ENCODE data around the gene PLEKHA6.
"Not testable (repeated sequence)": the region's sequence is repeated elsewhere in the genome, so short reads cannot be mapped to it uniquely, and the experiment has no call there.

PLEKHA6 gene

DNA sequence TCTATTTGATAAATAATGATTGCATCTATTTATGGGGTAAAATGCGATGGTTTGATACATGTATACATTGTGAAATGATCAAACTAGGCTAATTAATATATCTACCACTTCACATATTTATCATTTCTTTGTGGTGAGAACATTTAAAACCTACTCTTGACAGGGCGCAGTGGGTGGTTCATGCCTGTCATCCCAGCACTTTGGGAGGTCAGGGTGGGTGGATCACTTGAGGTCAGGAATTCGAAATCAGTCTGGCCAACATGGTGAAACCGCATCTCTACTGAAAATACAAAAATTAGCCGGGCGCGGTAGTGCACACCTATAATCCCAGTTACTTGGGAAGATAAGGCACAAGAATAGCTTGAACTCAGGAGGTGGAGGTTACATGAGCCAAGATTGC, 25.3 kb downstream of the PLEKHA6 start:
- DNase-seq: no peak

DNA sequence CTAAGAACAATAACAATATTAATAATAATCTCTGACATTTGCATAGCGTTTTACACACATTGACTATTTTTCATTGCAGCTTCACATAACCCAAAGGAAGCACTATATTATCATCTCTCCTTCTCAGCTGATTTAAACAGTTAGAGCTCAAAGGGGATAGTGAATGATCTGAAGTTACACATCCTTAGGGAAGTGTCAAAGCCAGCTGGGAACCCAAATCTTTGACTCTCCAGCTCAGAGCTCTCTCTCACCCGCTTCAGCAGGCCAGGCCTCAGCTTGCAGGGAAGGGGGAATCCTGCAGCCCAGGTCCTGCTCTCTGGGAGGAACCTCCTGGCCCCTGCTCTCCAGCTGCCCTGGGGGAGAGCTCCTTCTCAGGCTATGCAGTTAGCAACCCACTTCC, 26.3 kb downstream of the PLEKHA6 start:
- no peak for DNase-seq

DNA sequence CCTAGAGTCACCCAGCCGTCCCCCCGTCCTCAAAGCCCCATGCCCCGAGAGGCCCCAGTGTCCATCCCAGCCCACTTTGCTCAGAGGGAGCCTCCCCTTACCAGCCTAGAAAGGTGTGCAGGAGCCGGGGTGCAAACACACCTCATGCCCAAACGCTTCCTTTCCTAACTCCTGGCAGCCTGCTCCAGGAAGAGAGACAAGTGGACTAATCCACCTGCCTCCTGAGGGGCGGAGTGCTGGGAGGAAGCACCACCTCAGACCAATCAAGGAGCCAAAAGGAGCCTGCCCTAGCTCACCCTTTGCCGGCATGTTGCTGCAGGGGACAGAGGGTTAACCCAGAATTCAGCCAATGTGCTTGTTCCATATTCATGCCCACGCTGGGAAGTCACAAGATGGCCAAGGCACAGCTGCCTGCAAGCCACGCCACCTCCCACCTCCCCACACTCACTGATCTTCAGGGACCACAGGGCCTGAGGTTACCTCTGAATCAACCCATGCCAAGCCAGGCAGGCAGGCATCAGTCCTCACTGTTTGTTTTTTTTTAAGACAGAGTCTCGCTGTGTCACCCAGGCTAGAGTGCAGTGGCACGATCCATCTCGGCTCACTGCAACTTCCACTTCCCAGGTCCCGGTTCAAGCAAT, 27.8 kb downstream of the PLEKHA6 start:
- no peak for DNase-seq

DNA sequence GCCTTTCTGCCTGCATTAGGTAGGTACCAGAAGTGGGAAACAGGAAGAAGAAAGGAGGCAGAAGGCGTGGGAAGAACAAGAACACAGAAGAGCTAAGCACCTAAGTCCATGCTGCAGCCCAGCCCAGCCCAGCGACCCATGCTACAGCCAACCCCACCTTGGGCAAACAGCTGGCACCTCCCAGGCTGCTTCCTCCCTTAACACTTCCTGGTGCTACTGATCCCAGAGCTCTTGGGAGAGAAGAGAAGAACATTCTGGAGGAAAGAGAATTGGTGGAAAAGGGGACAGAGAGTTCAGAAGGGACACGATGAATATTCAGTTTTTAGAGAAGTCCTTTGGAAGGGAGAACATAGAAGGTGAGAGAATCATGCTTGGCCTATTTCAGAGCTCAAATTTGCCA, 28.5 kb downstream of the PLEKHA6 start:
- no peak for DNase-seq

DNA sequence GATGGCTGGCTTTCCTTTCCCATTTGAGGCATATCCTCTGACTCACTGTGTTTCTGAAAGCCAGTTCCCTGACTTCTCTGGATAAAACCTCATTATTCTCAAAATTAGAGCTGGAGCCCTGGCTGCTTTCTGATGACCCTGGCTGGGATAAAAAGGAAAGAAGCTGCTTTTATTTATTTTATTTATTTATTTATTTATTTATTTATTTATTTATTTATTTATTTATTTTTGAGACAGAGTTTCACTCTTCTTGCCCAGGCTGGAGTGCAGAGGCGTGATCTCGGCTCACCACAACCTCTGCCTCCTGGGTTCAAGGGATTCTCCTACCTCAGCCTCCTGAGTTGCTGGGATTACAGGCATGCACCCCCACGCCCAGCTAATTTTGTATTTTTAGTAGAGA, 31.9 kb downstream of the PLEKHA6 start:
- not testable (repeated sequence) for DNase-seq

DNA sequence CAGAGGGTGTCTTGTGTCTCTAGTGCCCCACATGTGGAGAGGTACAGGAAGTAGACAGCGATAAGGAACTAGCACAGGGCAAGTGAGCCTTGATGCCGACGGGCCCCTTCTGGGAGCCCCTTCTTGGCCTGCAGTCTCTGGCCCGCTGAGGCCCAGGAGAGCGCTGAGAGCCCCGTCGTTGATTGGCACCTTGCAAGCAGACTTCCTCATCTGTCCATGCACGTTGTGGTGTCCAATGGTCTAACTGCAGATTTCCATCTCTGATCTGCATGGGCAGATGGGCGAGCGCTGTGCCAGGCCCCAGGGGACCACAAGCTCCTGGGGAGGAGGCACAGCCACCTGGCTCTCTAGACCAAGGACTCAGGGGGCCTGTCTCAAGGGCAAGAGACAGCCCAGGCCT, 32.4 kb downstream of the PLEKHA6 start:
- DNase-seq: no peak

DNA sequence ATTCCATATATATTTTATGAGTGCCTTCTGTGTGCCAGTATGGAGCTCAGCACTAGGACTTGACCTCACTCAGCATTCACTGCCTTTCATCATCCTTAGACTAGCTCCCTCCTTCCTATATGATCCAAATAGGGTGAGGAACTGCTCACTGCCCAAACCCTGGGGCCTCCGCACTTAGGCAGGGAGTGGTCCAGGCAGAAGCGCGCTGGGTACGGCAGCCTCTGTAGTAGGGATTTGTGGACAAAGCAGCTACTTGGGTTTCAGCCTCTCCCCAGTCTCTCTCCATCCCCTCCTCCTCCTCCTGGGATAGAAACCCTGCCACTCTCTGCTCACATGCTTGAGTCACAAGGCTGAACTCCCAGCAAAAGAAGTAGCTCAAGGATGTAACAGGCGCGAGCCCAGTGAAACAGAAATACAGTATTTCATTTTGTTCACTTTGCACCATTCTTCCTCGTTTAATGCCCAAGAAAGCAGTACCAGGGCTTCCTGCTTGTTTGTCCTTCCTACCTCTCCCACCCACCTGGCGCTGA, 32.9 kb downstream of the PLEKHA6 start:
- DNase-seq: no peak

DNA sequence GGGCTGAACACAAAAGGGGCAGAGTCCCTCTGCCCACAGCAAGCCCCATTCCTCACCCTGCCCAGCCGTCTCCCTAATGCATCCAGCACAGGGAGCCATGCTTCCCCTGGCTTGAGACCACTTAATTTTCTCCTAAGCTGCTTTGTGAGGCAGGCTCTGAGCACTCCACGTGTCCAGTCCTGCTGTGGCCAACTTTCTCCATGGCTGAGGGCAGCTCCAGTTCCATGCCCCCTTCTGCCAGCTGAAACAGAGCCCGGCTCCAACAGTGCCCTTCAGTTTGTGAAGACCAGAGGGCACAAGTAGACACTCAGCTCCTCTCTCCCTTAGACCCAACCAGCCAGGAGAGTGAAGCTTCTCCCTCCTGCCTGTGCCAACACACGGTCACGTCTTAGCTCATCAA, 33.8 kb downstream of the PLEKHA6 start:
- DNase-seq: no peak

DNA sequence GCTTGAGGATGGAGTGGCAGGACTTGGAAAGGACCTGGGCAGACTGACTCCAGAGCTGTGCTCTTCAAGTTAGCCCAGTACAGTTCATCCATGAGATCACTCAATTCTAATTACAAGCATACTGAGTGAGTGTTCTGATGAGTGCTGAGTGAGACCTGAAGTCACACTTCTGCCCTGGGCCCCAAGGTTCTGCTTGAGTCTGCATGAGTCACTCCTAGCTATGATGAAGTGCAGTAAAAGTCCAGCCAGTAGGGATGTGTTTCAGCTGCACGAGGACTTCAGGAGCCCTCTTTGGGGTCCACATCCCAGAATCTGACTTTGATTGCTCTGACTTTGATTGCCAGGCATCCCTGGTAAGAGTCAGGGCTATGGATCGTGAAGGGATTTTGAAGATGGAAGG, 35.8 kb downstream of the PLEKHA6 start:
- no peak for DNase-seq

DNA sequence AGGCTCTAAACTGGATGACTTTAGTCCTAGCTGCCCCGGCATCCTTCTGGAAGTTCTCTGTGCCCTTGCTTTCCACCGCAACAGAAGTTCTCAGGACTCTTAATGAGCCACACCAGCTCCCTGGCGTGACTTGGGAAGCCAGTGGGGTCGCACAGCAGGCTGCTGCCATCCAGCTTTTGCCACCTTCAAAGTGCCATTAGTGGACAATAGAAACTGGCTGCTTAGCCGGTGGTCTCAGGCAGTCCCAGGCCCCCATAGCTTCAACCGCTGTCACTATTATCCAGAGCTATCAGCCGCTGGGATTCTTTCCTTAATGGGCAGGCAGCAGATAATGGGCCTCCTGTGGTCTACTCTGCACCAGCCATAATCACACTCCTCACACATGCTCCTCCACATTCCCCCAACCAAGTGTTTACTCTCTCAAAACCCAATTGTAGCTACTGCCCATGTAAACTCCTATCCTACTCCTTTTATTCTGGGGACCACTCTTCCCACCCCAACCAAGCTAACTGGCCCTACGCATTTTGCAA, 37.3 kb downstream of the PLEKHA6 start:
- no peak for DNase-seq

DNA sequence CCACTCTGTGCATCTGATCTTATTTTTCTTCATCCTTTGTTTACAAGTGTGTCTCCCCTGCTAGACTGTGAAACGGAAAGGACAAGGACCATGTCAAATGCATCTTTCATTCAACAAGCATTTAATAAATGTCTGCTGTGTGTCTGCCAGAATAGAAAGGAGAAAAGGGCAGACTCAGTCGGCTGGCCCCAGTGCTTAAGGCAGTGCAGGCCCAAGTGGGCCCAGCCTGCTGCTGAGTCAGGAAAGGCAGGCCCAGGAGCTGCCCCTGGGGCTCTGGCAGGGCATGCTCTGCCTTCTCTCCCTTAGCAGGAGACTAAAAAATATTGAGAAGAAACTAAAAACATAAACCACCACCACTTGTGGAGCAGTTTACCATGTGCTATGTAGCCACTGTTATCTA, 38.1 kb downstream of the PLEKHA6 start:
- DNase-seq: no peak

DNA sequence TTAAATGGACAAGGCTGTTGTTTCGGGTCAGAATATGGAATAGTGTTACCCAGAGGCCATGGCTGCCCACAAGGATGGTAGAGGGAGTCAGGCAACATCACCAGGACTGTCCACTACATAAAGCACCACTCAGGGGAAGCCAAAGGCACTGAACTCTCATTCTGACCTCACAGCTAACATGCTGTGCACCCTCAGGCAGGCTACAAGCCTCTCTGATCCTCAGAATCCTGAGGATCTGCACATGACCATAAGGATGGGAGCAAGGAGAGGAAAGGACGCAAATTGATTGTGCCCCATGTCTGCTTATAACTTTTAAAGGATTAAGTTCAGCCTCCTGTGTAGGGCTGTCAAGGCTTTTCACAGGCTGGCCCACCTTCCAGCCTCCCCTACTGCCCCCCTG, 38.7 kb downstream of the PLEKHA6 start:
- DNase-seq: no peak

DNA sequence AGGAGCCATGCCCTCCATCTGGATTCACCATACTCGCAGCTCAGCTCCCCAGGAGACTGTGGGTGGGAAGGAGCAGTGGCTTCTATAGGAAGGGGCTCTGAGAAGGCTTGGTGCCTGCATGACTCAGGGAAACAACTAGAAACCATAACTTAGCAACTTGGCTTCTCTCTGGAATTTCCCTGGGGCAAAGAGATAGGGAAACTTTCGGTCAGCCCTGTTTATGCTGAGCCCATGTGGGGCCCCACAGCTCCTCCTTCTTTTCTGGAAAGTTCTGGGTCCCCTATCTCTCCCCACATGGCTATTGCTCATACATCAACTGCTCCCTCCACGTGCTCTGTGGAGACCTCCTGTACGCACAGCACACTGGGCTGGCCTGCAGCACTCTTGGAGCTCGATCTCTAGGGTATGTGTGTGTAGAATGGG, 39.3 kb downstream of the PLEKHA6 start:
- peak; percentile 43 for DNase-seq

DNA sequence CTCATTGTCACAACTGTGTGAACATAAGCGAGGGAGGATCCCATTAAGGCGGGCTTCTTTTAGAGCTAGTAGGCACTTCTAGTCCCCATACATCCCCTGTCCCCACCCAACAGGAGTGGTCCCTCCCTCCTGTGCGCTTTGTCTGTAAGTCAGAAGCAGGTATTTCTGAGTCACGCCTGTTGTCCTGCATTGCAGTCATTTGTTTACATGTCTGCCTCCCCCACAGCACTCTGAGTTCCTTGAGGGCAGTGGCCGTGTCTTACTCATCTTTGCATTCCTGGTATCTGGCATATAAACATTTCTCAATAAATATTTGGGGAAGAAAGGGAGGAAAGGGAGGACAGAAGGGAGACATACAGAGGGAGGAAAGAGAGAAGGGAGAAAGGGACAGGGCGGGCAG, 40.3 kb downstream of the PLEKHA6 start:
- no peak for DNase-seq

DNA sequence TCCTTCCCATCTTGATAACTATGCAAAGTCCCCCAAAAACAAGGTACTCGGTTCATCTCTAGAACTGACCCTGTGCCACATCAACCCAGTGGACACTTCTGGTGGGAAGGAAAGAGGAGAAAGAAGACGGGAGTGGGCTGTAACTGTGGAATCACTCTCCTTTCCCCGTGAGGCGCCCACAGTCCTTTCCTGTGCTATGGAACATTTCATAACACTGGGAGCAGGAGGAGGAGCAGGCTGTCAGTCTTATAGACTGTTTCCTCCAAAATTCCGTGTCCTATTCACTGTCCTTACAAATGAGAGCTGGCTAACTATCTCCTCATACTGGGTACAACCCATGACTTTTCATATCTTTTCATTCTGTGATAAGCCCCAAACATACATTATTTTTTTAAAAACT, 40.7 kb downstream of the PLEKHA6 start:
- no peak for DNase-seq

DNA sequence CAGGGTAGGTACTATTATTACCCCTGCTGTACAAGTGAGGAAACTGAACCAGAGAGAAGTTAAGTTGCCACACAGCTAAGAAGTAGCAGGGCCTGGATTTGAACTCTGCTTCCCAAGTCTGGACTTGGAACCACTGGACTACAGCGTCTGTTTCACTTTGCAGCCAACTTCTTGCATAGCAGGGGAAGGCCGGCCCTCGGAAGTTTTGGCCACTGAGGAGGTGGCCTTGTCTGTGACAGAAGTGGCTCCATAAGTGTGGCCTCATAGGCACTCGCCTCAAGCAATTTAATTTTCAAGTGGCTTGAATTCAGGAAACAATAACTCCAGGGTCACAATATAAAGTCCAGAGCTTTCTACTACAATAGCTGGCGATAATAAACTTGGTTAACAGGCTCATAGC, 41.4 kb downstream of the PLEKHA6 start:
- DNase-seq: no peak

DNA sequence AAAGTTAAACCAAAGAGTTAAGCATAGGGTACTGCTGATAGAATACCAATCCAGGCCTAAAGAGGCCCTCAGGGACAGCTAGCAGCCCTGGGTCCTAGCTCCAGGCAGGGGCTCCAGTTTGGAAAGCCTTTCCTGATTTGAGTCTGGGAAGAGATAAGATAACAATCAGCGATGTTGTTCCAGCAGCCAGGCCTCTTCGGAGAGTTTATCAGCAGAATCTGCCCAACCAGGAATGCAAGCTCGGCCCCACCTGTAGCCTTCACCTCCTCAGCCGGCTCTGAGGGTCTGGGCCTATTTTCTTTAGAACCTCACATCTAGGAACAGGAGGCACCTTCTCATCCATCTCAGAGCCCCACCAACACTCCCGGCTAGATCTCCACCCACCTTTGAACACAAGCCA, 42.6 kb downstream of the PLEKHA6 start:
- no peak for DNase-seq

DNA sequence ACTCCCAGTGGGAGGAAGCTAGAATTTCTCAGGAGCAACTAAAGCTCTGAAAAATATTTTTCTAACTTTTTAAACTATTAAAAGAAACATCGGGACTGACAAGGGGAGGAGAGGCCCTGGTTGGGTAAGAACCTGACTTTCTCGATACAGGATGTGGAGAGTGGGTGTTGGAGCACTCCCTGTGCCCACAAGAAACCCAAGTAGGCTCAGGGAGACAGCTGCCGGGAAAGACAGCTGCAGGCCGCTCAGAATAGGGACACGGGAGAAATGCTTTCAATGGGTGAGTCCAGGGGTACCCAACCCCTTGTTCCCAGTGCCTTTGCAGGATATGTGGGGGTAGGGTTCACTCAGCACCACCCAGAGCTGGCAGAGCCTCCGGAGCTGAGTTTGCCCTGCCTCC, 43.6 kb downstream of the PLEKHA6 start:
- DNase-seq: no peak

DNA sequence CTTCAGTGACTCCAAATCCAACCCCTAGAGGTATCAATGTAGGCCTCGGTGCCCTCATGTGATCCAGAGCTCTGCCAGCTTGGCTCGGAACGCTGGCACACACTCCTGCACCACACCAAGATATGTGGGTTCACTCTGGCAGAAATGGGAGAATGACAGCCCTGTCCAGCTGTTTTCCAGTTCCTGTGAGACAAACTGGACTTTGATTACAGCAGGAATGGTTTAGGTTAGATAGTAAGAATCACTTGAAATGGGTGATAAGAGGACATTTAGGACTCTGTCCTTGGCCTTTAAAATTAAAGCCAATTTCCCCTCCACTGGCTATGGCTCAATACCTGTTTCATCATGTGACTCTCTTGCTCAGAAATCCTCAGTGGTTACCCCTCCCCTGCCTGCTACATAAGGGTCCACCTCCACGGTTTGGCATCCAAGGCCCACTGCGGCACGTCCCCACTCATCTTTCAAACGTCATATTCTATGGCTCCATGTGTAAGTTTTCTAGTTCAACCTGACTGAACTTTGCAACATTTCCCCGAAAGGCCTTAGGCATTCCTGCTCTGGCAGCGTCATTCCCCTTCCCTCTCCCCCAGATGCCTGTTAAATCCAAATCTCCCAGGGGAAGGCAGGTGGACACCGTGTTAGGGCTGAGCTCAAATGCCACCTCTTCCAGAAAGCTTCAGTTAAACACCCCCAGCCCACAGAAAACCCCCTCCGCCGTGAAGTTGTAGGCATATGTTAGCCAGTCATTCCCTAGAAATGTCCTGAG, 44.7 kb downstream of the PLEKHA6 start:
- no peak for DNase-seq

DNA sequence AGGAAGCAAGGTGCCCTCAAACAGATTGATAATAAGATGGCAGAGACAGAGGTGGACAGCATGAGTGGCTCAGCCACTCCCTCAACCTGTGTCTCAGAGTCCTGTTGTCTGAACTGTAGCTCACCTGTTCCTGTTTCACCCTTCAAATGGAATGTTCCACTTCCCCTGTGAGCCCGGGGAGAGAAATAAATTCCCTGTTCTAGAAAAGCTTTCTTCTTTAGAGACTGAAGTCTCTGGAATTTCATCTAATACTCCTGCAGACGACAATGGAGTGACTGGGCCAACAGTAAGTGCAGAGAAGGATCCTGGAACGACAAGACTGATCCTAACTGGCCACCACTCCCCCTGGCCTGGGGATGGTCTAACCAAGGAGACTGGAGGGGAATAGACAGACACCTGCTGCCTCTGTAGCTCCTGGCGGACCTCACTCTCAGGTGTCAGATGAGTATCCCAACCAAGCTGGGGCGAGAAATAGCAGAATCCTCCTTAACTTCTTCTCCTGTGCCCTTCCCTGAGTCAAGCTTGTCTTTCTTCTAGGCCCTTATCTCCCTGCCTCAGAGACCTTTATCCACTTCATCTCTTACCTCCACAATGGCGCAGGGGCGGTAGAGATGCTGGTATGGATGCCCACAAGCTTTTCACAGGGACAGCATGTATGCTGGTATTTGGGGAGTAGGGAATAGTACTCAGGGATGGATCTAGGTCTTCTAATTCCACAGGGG, 45.4 kb downstream of the PLEKHA6 start:
- no peak for DNase-seq

DNA sequence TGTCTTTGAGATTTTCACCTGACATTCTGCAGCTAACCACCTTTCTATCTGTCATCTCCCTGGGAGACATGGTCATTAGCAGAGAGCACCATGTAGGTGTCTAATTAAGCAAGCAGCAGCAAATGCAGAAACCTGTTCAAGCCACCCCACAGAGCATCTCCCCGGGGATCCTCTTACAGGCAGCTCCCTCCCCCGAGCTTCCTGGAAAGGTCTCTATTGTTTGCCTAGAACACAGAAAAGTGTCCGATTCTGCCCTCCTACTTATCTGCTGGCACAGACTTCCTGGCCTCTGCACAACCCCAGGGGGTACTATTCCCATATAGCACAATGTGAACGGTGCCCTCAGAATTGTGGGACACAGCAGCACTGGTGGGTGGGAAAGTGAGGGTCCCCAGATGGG, 46.1 kb downstream of the PLEKHA6 start:
- DNase-seq: peak; percentile 19

DNA sequence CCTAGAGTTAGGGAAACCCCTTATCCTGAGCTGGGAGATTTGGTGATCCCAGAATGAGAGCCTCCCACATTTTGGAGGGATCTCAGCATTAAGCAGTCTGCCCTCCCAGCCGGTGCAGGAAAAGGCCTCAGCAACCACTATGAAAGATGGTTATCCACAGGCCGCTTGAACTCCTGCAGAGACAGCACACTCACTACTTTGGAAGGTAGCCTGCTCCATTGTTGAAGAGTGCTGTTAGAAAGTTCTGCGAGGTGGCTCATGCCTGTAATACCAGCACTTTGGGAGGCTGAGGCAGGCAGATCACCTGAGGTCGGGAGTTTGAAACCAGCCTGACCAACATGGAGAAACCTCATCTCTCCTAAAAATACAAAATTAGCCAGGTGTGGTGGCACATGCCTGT, 48.8 kb downstream of the PLEKHA6 start:
- DNase-seq: not testable (repeated sequence)

DNA sequence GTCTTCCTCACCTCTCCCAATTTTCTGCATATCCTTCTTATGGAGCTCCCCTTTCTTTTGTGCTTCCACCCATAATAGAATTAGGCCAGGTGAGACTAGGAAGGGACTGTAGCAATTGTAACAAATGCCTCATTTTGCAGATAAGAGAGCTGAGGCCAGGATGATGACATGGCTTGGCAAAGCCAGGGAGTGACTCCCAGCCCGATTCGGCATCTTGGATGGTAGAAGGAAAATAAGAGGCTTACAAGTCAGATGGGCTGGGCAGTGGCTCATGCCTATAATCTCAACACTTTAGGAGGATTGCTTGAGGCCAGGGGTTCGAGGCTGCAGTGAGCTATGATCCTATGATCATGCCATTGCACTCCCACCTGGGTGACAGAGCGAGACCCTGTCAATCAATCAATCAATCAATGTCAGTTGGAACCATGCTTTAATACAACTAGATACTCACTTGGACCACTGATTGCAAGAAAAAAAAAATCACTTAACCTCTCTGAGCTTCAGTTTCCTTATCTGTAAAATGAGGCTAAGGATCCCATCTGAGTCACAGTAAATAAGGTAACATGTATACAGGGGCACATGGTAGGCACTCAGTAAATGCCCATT, 51.6 kb downstream of the PLEKHA6 start:
- DNase-seq: no peak

Data from OCI-M1 (cell line).